H1 (cell line): ENCODE data around the gene CUBN. TPM values are rescaled to one million over a fixed set of nuclear protein-coding genes. Genes with fewer than 3 reads are reported as not detected.

Source experiments
- ATF3 ChIP-seq: IDR thresholded peaks from 2 replicates; pipeline ENCODE4 v1.6.1; 2011; ENCODE audit warnings: low read depth, mild to moderate bottlenecking, low read length; ENCODE audit not compliant: insufficient read depth
- EP300 ChIP-seq, 2 experiments: IDR thresholded peaks; 1 replicate in 1 of 2; 2 replicates in 1 of 2; pipeline ENCODE4 v1.6.1; 2011 to 2012; ENCODE audit warnings: low read depth in 2 of 2, low read length in 2 of 2, mild to moderate bottlenecking in 2 of 2, borderline replicate concordance in 1 of 2, inconsistent platforms in 1 of 2, moderate library complexity in 1 of 2
- JUND ChIP-seq: IDR thresholded peaks from 2 replicates; pipeline ENCODE4 v1.6.1; 2011; ENCODE audit warnings: mild to moderate bottlenecking, improper control_type of control experiment, low read length
- KDM5A ChIP-seq: fragments of 200-600 bp; IDR thresholded peaks from 2 replicates; pipeline ENCODE4 v1.7.1; 2012; ENCODE audit warnings: mild to moderate bottlenecking, low read length, inconsistent platforms, mixed read lengths
- MAFK ChIP-seq: IDR thresholded peaks from 2 replicates; pipeline ENCODE4 v1.6.1; 2012; ENCODE audit warnings: low read depth, mild to moderate bottlenecking, improper control_type of control experiment, low read length
- POLR2A ChIP-seq, 2 experiments: IDR thresholded peaks; 1 replicate in 1 of 2; 2 replicates in 1 of 2; pipeline ENCODE4 v1.6.1; 2011; ENCODE audit warnings: low read depth in 2 of 2, low read length in 2 of 2, mild to moderate bottlenecking in 2 of 2; ENCODE audit errors: control extremely low read depth in 1 of 2
- polyA plus RNA-seq, 7 experiments: library from polyadenylated mRNA; depleted of rRNA in 3 of 7; stranded (reverse) in 5 of 7; unstranded in 2 of 7; fragments of >200 nt in 5 of 7; fragments of 200-250 nt in 2 of 7; gene quantifications; 1 replicate in 5 of 7; 2 replicates in 1 of 7; 4 replicates in 1 of 7; pipeline versions ENCODE4 v1.2.1 to v1.2.3, GENCODE V29; 2011 to 2013; ENCODE audit warnings: missing spikeins in 2 of 7, mixed read lengths in 2 of 7
- total RNA-seq: library from RNA; stranded (reverse); fragmentation: NEBNext Ultra II Directional; extraction: Animal tissue kit (Norgen Biotek cat#: 25700); gene quantifications from 2 replicates; pipeline ENCODE4 v1.2.1, GENCODE V29; 2021
- TF ChIP-seq, protein P1 (sequence below): IDR thresholded peaks from 2 replicates; pipeline ENCODE4 v1.6.1; 2012; ENCODE audit warnings: inconsistent platforms
- TF ChIP-seq, protein P2 (sequence below): fragments of 300-600 bp; sonication (generic); IDR thresholded peaks from 2 replicates; pipeline ENCODE4 v1.7.1; 2012; ENCODE audit warnings: low read length, moderate library complexity, mild to moderate bottlenecking, inconsistent platforms; ENCODE audit not compliant: insufficient replicate concordance

CUBN gene
- total and polyA plus RNA-seq, 2 of the 8 experiments (the other 6 are each of a cell fraction or from before 2014, with no cell fraction given), result 0.04 to 0.08 TPM

DNA sequence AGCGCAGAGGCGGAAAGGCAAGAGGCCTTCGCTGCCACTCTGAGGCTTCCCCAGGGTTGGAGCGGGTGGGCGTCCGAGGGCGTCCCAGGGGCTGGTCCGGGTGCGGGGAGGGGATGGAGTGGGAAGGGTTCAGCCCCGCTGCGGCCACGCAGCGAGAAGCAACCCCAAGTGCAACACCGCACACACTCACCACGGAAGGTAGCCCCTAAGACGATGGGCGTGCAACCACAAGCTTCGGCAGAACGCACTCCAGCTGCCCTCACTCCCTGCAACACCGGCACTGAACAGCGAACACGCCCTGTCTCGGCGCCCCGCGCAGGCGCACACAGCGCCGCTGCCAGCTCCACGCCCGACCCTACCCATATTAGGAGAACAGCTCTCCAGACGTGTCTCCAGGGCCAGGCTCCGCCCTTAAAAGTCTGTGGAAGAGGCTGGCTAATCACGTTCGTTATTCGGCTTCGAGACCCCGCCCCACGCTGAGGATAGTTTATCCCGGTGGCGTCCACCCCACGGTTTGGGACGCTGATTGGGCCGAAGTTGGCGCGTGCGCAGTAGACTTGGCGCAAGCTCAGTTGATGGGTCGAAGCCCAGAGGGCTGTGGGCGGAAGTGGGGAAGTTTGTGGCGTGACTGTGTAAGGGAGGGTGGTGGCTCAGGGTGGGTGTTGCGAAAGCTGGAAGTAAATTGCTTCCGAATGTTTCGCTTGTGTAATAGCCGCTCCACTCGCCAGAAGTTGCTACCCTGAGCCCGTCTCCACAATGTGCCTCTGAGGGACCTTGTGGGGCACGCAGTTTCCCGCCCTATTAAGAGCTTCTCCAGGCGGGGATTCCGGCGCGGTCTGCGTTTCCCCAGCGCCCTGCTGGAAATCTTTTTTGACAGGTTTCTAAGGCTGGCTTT, 312.2 kb downstream of the CUBN start, which contains the start of gene RSU1 (continued):
- TF ChIP-seq, protein P1, sequence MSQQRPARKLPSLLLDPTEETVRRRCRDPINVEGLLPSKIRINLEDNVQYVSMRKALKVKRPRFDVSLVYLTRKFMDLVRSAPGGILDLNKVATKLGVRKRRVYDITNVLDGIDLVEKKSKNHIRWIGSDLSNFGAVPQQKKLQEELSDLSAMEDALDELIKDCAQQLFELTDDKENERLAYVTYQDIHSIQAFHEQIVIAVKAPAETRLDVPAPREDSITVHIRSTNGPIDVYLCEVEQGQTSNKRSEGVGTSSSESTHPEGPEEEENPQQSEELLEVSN, result peak; percentile 89
- TF ChIP-seq, protein P2, sequence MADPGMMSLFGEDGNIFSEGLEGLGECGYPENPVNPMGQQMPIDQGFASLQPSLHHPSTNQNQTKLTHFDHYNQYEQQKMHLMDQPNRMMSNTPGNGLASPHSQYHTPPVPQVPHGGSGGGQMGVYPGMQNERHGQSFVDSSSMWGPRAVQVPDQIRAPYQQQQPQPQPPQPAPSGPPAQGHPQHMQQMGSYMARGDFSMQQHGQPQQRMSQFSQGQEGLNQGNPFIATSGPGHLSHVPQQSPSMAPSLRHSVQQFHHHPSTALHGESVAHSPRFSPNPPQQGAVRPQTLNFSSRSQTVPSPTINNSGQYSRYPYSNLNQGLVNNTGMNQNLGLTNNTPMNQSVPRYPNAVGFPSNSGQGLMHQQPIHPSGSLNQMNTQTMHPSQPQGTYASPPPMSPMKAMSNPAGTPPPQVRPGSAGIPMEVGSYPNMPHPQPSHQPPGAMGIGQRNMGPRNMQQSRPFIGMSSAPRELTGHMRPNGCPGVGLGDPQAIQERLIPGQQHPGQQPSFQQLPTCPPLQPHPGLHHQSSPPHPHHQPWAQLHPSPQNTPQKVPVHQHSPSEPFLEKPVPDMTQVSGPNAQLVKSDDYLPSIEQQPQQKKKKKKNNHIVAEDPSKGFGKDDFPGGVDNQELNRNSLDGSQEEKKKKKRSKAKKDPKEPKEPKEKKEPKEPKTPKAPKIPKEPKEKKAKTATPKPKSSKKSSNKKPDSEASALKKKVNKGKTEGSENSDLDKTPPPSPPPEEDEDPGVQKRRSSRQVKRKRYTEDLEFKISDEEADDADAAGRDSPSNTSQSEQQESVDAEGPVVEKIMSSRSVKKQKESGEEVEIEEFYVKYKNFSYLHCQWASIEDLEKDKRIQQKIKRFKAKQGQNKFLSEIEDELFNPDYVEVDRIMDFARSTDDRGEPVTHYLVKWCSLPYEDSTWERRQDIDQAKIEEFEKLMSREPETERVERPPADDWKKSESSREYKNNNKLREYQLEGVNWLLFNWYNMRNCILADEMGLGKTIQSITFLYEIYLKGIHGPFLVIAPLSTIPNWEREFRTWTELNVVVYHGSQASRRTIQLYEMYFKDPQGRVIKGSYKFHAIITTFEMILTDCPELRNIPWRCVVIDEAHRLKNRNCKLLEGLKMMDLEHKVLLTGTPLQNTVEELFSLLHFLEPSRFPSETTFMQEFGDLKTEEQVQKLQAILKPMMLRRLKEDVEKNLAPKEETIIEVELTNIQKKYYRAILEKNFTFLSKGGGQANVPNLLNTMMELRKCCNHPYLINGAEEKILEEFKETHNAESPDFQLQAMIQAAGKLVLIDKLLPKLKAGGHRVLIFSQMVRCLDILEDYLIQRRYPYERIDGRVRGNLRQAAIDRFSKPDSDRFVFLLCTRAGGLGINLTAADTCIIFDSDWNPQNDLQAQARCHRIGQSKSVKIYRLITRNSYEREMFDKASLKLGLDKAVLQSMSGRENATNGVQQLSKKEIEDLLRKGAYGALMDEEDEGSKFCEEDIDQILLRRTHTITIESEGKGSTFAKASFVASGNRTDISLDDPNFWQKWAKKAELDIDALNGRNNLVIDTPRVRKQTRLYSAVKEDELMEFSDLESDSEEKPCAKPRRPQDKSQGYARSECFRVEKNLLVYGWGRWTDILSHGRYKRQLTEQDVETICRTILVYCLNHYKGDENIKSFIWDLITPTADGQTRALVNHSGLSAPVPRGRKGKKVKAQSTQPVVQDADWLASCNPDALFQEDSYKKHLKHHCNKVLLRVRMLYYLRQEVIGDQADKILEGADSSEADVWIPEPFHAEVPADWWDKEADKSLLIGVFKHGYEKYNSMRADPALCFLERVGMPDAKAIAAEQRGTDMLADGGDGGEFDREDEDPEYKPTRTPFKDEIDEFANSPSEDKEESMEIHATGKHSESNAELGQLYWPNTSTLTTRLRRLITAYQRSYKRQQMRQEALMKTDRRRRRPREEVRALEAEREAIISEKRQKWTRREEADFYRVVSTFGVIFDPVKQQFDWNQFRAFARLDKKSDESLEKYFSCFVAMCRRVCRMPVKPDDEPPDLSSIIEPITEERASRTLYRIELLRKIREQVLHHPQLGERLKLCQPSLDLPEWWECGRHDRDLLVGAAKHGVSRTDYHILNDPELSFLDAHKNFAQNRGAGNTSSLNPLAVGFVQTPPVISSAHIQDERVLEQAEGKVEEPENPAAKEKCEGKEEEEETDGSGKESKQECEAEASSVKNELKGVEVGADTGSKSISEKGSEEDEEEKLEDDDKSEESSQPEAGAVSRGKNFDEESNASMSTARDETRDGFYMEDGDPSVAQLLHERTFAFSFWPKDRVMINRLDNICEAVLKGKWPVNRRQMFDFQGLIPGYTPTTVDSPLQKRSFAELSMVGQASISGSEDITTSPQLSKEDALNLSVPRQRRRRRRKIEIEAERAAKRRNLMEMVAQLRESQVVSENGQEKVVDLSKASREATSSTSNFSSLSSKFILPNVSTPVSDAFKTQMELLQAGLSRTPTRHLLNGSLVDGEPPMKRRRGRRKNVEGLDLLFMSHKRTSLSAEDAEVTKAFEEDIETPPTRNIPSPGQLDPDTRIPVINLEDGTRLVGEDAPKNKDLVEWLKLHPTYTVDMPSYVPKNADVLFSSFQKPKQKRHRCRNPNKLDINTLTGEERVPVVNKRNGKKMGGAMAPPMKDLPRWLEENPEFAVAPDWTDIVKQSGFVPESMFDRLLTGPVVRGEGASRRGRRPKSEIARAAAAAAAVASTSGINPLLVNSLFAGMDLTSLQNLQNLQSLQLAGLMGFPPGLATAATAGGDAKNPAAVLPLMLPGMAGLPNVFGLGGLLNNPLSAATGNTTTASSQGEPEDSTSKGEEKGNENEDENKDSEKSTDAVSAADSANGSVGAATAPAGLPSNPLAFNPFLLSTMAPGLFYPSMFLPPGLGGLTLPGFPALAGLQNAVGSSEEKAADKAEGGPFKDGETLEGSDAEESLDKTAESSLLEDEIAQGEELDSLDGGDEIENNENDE, result no peak
- TF ChIP-seq EP300 (IDR thresholded peaks at IDR 0.05; ENCODE audit: borderline replicate concordance in 1 of 2, low read depth in 2 of 2, low read length in 2 of 2) (no peak), MAFK (no peak), KDM5A (no peak), JUND (no peak), ATF3 (no peak), POLR2A (IDR thresholded peaks at IDR 0.05; ENCODE audit: control extremely low read depth in 1 of 2, low read depth in 2 of 2, low read length in 2 of 2) (peak; percentile 81 to 86)
